Endothelial cell (in vitro differentiated cells): ENCODE data around the gene CLCN3. TPM values are rescaled to one million over a fixed set of nuclear protein-coding genes. Genes with fewer than 3 reads are reported as not detected.

Source experiments
- DNase-seq: peaks from one replicate; pipeline ENCODE4 v3.0.0; 2021; ENCODE audit warnings: low spot score
- H3K27ac Mint-ChIP-seq: one replicate; pipeline ENCODE4 v1.8.0; 2021; ENCODE audit warnings: mixed read lengths, inconsistent platforms; ENCODE audit not compliant: unreplicated experiment
- H3K27me3 Mint-ChIP-seq: one replicate; pipeline ENCODE4 v1.8.0; 2021; ENCODE audit warnings: mild to moderate bottlenecking, moderate library complexity, mixed read lengths, inconsistent platforms; ENCODE audit not compliant: unreplicated experiment
- H3K36me3 Mint-ChIP-seq: one replicate; pipeline ENCODE4 v1.8.0; 2021; ENCODE audit warnings: mild to moderate bottlenecking, low read depth, mixed read lengths, inconsistent platforms; ENCODE audit not compliant: unreplicated experiment
- H3K4me1 Mint-ChIP-seq: one replicate; pipeline ENCODE4 v1.8.0; 2021; ENCODE audit warnings: mild to moderate bottlenecking, mixed read lengths, inconsistent platforms; ENCODE audit not compliant: unreplicated experiment
- H3K4me3 Mint-ChIP-seq: one replicate; pipeline ENCODE4 v1.8.0; 2021; ENCODE audit warnings: mild to moderate bottlenecking, mixed read lengths, inconsistent platforms; ENCODE audit not compliant: unreplicated experiment
- H3K9me3 Mint-ChIP-seq: one replicate; pipeline ENCODE4 v1.8.0; 2021; ENCODE audit warnings: mixed read lengths, inconsistent platforms; ENCODE audit not compliant: unreplicated experiment
- CTCF ChIP-seq: fragments of 200-600 bp; sonication (generic); IDR thresholded peaks from one replicate; pipeline ENCODE4 v1.5.0; 2021; ENCODE audit warnings: antibody characterized with exemption; ENCODE audit not compliant: unreplicated experiment
- total RNA-seq: library from RNA; stranded (reverse); fragmentation: NEBNext Ultra II Directional; extraction: Animal tissue kit (Norgen Biotek cat#: 25700); gene quantifications from one replicate; pipeline ENCODE4 v1.2.1, GENCODE V29; 2021; ENCODE audit not compliant: unreplicated experiment

Gene CLCN3
- total RNA-seq, 1 donor from 2014 or later, result 58.0 TPM

- Mint-ChIP-seq H3K9me3 (no peaks in the 10 kb centered on the region), H3K4me3 (peak within 1 kb of the TSS; percentile 98), H3K27ac (peak within 1 kb of the TSS; percentile 94), H3K27me3 (no peaks in the 10 kb centered on the region), H3K36me3 (no peaks in the 10 kb centered on the region), H3K4me1 (peaks cover 12% of the 10 kb centered on the region)
- DNase-seq, result peak; percentile 82
- no peak for TF ChIP-seq CTCF
Observed at GRCh38 chr4:169611991-169612870, 8.1 kb upstream of the CLCN3 start, which contains the start of gene NEK1. Gene NEK1 (minus strand): TSS chr4:169612583. CDS start chr4:169602630, 9,953 bp downstream.

- H3K4me1 Mint-ChIP-seq, result peaks cover 12% of the 10 kb centered on the region
- peak; percentile 53 for TF ChIP-seq CTCF
- no peaks in the 10 kb centered on the region for H3K27me3 Mint-ChIP-seq
- H3K36me3 Mint-ChIP-seq, result no peaks in the 10 kb centered on the region
- H3K9me3 Mint-ChIP-seq, result no peaks in the 10 kb centered on the region
- H3K4me3 Mint-ChIP-seq, result peak overlapping the region; percentile 98
- H3K27ac Mint-ChIP-seq, result peak overlapping the region; percentile 94
- peak; percentile 77 for DNase-seq
Observed at GRCh38 chr4:169612871-169613859, 7.2 kb upstream of the CLCN3 start.

GRCh38 chr4:169615467-169616106, 4.8 kb upstream of the CLCN3 start:
- no peak overlapping the region for H3K4me3 Mint-ChIP-seq
- TF ChIP-seq CTCF, result no peak
- H3K4me1 Mint-ChIP-seq, result peaks cover 21% of the 10 kb centered on the region
- peaks cover 4% of the 10 kb centered on the region for H3K9me3 Mint-ChIP-seq
- H3K36me3 Mint-ChIP-seq, result no peaks in the 10 kb centered on the region
- H3K27ac Mint-ChIP-seq, result no peak overlapping the region
- no peak for DNase-seq
- H3K27me3 Mint-ChIP-seq, result peaks cover 2% of the 10 kb centered on the region

GRCh38 chr4:169616846-169617245, 3.5 kb upstream of the CLCN3 start:
- Mint-ChIP-seq H3K36me3 (no peaks in the 10 kb centered on the region), H3K9me3 (peaks cover 4% of the 10 kb centered on the region), H3K4me3 (no peak overlapping the region), H3K4me1 (peaks cover 18% of the 10 kb centered on the region), H3K27ac (no peak overlapping the region), H3K27me3 (peaks cover 2% of the 10 kb centered on the region)
- no peak for TF ChIP-seq CTCF
- no peak for DNase-seq
